ENCODE data around the gene HERC6.
A peak's percentile ranks its signal among the peaks of the same experiment; 100 is the strongest.

DNA sequence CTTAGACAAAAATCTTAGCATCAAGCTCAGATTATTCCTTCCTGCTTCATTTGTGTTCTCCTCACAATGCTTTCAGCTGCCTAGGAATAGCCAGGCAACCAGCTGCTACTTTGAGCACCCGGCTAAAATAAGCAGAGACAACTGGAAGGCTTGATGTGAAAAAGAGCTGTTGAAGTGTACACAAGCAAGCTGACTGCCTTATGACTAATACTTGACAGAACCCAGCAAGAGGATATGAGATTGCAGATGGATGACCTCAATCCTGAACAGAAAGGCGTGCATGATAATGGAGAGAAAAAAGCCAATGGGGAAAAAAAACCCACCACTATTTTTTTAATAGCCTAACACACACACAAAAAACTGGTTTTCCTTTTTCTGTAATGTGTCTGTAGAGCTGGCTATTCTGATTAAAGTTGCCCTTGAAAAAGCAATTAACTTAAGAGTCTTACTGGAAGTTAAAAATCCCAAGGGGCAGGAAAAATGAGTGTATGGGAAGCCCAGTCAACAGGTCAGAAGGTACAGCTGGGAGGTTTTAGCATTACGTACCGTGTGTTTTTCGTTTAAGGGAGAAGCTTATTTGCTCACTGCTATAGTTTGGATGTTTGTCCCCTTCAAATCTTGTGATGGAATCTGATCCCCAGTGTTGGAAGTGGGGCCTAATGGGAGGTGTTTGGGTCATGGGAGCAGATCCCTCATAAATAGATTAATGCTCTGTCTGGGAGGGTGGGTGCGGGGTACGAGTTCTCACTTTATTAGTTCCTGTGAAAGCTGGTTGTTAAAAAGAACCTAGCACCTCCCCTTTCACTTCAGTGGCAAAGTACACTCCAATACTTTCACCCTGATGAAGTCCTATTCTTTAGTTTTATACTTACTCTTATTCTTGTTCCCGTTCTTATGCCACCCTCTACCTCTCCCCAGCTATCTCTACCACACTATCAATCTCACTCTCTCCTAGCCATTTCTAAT lies 37.1 kb upstream of the HERC6 start:
- no peak for TF ChIP-seq POLR2A (IDR thresholded peaks at IDR 0.05; ENCODE audit: low read depth, low read length)
- TF ChIP-seq POLR2AphosphoS5 (IDR thresholded peaks at IDR 0.05; ENCODE audit: low read depth, low read length), result no peak
- TF ChIP-seq TAF1 (IDR thresholded peaks at IDR 0.05; ENCODE audit: low read depth, low read length), result no peak
- no peak for TF ChIP-seq POU2F2 (IDR thresholded peaks at IDR 0.05; ENCODE audit: low read depth, low read length)
- peak; percentile 29; the same call in 1 of the 2 replicates for TF ChIP-seq SPI1 (IDR thresholded peaks at IDR 0.05; ENCODE audit: low read depth, low read length)
- TF ChIP-seq PAX5 (IDR thresholded peaks at IDR 0.05; ENCODE audit: insufficient read depth, low read length, severe bottlenecking), result no peak
